HCT116 (cell line): Measurements from ENCODE around the gene ZNF239. TPM values are rescaled to one million over a fixed set of nuclear protein-coding genes. Genes with fewer than 3 reads are reported as not detected.

Experiments used
- ATAC-seq: fragments of 200-7000 bp; cut with Tn5 transposase; 2 replicates; pipeline ENCODE4 v1.9.1; 2020; ENCODE audit warnings: mild to moderate bottlenecking, moderate library complexity
- BruUV-seq: library from RNA; stranded (reverse); fragments of 400-500 nt; replicated peaks from 2 replicates; lab custom pipeline; 2021; lab: Mats Ljungman, UMichigan
- CTCF ChIA-PET: fragments of 300-600 bp; sonication (Branson Sonifier 250); formaldehyde crosslinking; loops from one replicate; lab custom pipeline; 2021; ENCODE audit warnings: antibody characterized with exemption; lab: Charles Lee
- POLR2A ChIA-PET: fragments of 300-600, 350-600 bp; sonication (Branson Sonifier 250); formaldehyde crosslinking; loops from one replicate; lab custom pipeline; 2021; ENCODE audit warnings: antibody characterized with exemption; lab: Charles Lee
- RAD21 ChIA-PET, 2 experiments: fragments of 300-600 bp; sonication (Branson Sonifier 250); formaldehyde crosslinking; loops; one replicate each; lab custom pipeline; 2023; ENCODE audit warnings: low total read pairs in 2 of 2; ENCODE audit not compliant: uncharacterized antibody in 2 of 2, unreplicated experiment in 2 of 2, low non-redundant PET in 1 of 2; lab: Charles Lee
- DNase-seq: peaks from one replicate; pipeline ENCODE4 v3.0.0-alpha.2; 2010; ENCODE audit warnings: low read depth, low spot score
- H2AFZ ChIP-seq: fragments of 200-600 bp; shearing (Covaris generic), sonication (generic); 2 replicates; pipeline ENCODE4 v1.6.1; 2017; ENCODE audit warnings: low read depth, mixed run types, mixed read lengths, antibody characterized with exemption, low read length; ENCODE audit not compliant: poor library complexity, severe bottlenecking
- H3K27ac ChIP-seq: 2 replicates; pipeline ENCODE4 v1.5.1; 2012; ENCODE audit warnings: low read depth, low read length
- H3K27me3 ChIP-seq: fragments of 200-600 bp; sonication (generic); 2 replicates; pipeline ENCODE4 v1.6.1; 2016; ENCODE audit warnings: mixed run types, low read length, mixed read lengths; ENCODE audit not compliant: insufficient read depth
- H3K36me3 ChIP-seq, 2 experiments: fragments of 200-500 bp in 1 of 2; fragments of 200-600 bp in 1 of 2; sonication (Bioruptor generic) in 1 of 2; sonication (generic) in 1 of 2; 2 replicates each; pipeline versions ENCODE4 v1.5.1 to v1.6.1; 2014 to 2016; ENCODE audit warnings: low read length in 2 of 2, inconsistent platforms in 1 of 2, mixed read lengths in 1 of 2, mixed run types in 1 of 2; ENCODE audit not compliant: insufficient read depth in 2 of 2, control insufficient read depth in 1 of 2
- H3K4me1 ChIP-seq, 2 experiments: fragments of 200-600 bp in 1 of 2; sonication (generic) in 1 of 2; 2 replicates each; pipeline versions ENCODE4 v1.5.1 to v1.6.1; 2012 to 2017; ENCODE audit warnings: low read length in 2 of 2, inconsistent platforms in 1 of 2, mild to moderate bottlenecking in 1 of 2, mixed read lengths in 1 of 2, mixed run types in 1 of 2, moderate library complexity in 1 of 2; ENCODE audit not compliant: insufficient read depth in 2 of 2, control insufficient read depth in 1 of 2
- H3K4me2 ChIP-seq: fragments of 200-600 bp; sonication (generic); 2 replicates; pipeline ENCODE4 v1.6.1; 2017; ENCODE audit warnings: mixed run types, low read length, mixed read lengths
- H3K4me3 ChIP-seq, 2 experiments: fragments of 200-600 bp in 1 of 2; sonication (generic) in 1 of 2; replicated peaks in 1 of 2; 2 replicates each; pipeline ENCODE4 v1.5.1; 2011 to 2016; ENCODE audit warnings: low read length in 2 of 2, control low read depth in 1 of 2, low read depth in 1 of 2, mild to moderate bottlenecking in 1 of 2, mixed read lengths in 1 of 2, mixed run types in 1 of 2
- H3K79me2 ChIP-seq: fragments of 200-600 bp; sonication (generic); 2 replicates; pipeline ENCODE4 v1.6.1; 2017; ENCODE audit warnings: mild to moderate bottlenecking, mixed run types, low read length, moderate library complexity, mixed read lengths; ENCODE audit not compliant: insufficient read depth
- H3K9ac ChIP-seq: fragments of 200-600 bp; sonication (generic); 2 replicates; pipeline ENCODE4 v1.6.1; 2016; ENCODE audit warnings: low read length, mixed read lengths
- H3K9me2 ChIP-seq: fragments of 200-600 bp; sonication (generic), shearing (Covaris generic); 2 replicates; pipeline ENCODE4 v1.6.1; 2017; ENCODE audit warnings: mixed run types, mild to moderate bottlenecking, moderate library complexity; ENCODE audit not compliant: insufficient read depth
- H3K9me3 ChIP-seq, 2 experiments: fragments of 200-500 bp in 1 of 2; fragments of 200-600 bp in 1 of 2; sonication (Bioruptor generic) in 1 of 2; sonication (generic) in 1 of 2; 2 replicates each; pipeline ENCODE4 v1.6.1; 2014 to 2017; ENCODE audit warnings: low read length in 2 of 2, mixed read lengths in 2 of 2, inconsistent platforms in 1 of 2, low read depth in 1 of 2, mild to moderate bottlenecking in 1 of 2, mixed run types in 1 of 2, moderate library complexity in 1 of 2; ENCODE audit not compliant: control insufficient read depth in 1 of 2, insufficient read depth in 1 of 2
- H4K20me1 ChIP-seq: fragments of 200-600 bp; sonication (generic), shearing (Covaris generic); 2 replicates; pipeline ENCODE4 v1.6.1; 2017; ENCODE audit warnings: mixed run types, mild to moderate bottlenecking, moderate library complexity; ENCODE audit not compliant: insufficient read depth
- CTCF ChIP-seq, 3 experiments: fragments of 200-600 bp in 1 of 3; sonication (generic) in 1 of 3; IDR thresholded peaks in 2 of 3; conservative IDR thresholded peaks in 1 of 3; 2 replicates each; pipeline ENCODE4 v1.5.1; 2012 to 2017; ENCODE audit warnings: low read depth in 2 of 3, low read length in 2 of 3, antibody characterized with exemption in 1 of 3, borderline replicate concordance in 1 of 3, control low read depth in 1 of 3, mild to moderate bottlenecking in 1 of 3, mixed read lengths in 1 of 3, mixed run types in 1 of 3, moderate library complexity in 1 of 3; ENCODE audit not compliant: insufficient read depth in 1 of 3
- EGR1 ChIP-seq: IDR thresholded peaks from 2 replicates; pipeline ENCODE4 v1.6.1; 2012; ENCODE audit warnings: low read depth
- EZH2 ChIP-seq: fragments of 200-600 bp; sonication (generic); IDR thresholded peaks from 2 replicates; pipeline ENCODE4 v1.6.1; 2017; ENCODE audit warnings: antibody characterized with exemption, mixed run types
- FOSL1 ChIP-seq: IDR thresholded peaks from 2 replicates; pipeline ENCODE4 v1.6.1; 2012; ENCODE audit warnings: low read depth
- JUND ChIP-seq: IDR thresholded peaks from 2 replicates; pipeline ENCODE4 v1.6.1; 2012
- SP1 ChIP-seq: IDR thresholded peaks from 2 replicates; pipeline ENCODE4 v1.6.1; 2012; ENCODE audit warnings: low read depth
- TCF7L2 ChIP-seq: IDR thresholded peaks from 2 replicates; pipeline ENCODE4 v1.7.0; 2011; ENCODE audit warnings: borderline replicate concordance, inconsistent platforms; ENCODE audit not compliant: insufficient read depth, insufficient read length; ENCODE audit errors: extremely low read depth
- ZNF274 ChIP-seq: fragments of 200-500 bp; sonication (Bioruptor generic); IDR thresholded peaks from 2 replicates; pipeline ENCODE4 v1.6.1; 2014; ENCODE audit warnings: mild to moderate bottlenecking, low read depth, low read length, inconsistent platforms
- intact Hi-C: fragments of 100-400 bp; cut with micrococcal nuclease; formaldehyde crosslinking; loops from 2 replicates; pipeline ENCODE4 v1.10.0; 2022
- total RNA-seq: library from RNA; stranded (reverse); gene quantifications from one replicate; pipeline ENCODE4 v1.2.1, GENCODE V29; 2021; ENCODE audit not compliant: unreplicated experiment

Gene ZNF239
- total RNA-seq, 1 experiment from 2014 or later = 4.4 TPM

- intact Hi-C loops = no loop called here
Measured at GRCh38 chr10:43607199-43607573, 32.8 kb upstream of the ZNF239 start.

More at GRCh38 chr10:43607199-43607573, 32.8 kb upstream of the ZNF239 start:
- no TSS peak for BruUV-seq
- Histone ChIP-seq H3K9me3 (peaks cover 0 to 3% of the 10 kb centered on the region in 2 experiments; a peak in 2 of 4 replicates), H3K36me3 (no peaks in the 10 kb centered on the region; a peak in 2 of 4 replicates), H3K27me3 (no peaks in the 10 kb centered on the region), H4K20me1 (no peaks in the 10 kb centered on the region), H3K9ac (peak overlapping the region; percentile 69), H3K4me1 (peaks cover 2 to 11% of the 10 kb centered on the region in 2 experiments; a peak in 2 of 4 replicates), H3K79me2 (no peaks in the 10 kb centered on the region; the same call in 1 of the 2 replicates), H3K4me2 (peak overlapping the region; percentile 90), H2AFZ (no peak overlapping the region), H3K27ac (no peak overlapping the region), H3K9me2 (no peaks in the 10 kb centered on the region), H3K4me3 (peak overlapping the region; percentile 50 to 65)
- CTCF ChIA-PET = no interaction called here
- RAD21 ChIA-PET = no interaction called here
- no peak for TF ChIP-seq CTCF (IDR thresholded peaks at IDR 0.05 in 2 of 3, conservative IDR thresholded peaks at IDR 0.05 in 1 of 3; ENCODE audit: borderline replicate concordance in 1 of 3, insufficient read depth in 1 of 3, low read depth in 2 of 3, low read length in 2 of 3)
- no peak for TF ChIP-seq SP1
- TF ChIP-seq EZH2 = no peak
- TF ChIP-seq JUND = no peak
- no peak for TF ChIP-seq TCF7L2
- TF ChIP-seq EGR1 = no peak
- no peak for TF ChIP-seq ZNF274
- TF ChIP-seq FOSL1 = no peak
- POLR2A ChIA-PET = no interaction called here
- ATAC-seq = no peak
- DNase-seq = no peak
